Breast epithelium (tissue), 3 donors: ENCODE data around the gene IKZF5.

Experiments used
- CTCF ChIP-seq, 3 donors: fragments of 450-650 bp; IDR thresholded peaks; one replicate each; pipeline ENCODE4 v1.5.1; 2016 to 2017; ENCODE audit warnings: antibody characterized with exemption in 3 of 3, mild to moderate bottlenecking in 3 of 3, moderate library complexity in 3 of 3
- POLR2A ChIP-seq: fragments of 450-650 bp; IDR thresholded peaks from one replicate; pipeline ENCODE4 v1.6.1; 2016; ENCODE audit warnings: antibody characterized with exemption, mild to moderate bottlenecking, moderate library complexity
- POLR2AphosphoS5 ChIP-seq, 3 donors: sonication (generic); formaldehyde crosslinking; IDR thresholded peaks; one replicate each; pipeline ENCODE4 v1.6.1; 2017; ENCODE audit warnings: antibody characterized with exemption in 3 of 3

- TF ChIP-seq CTCF (IDR thresholded peaks at IDR 0.05) = no peak
- TF ChIP-seq POLR2A = no peak
- TF ChIP-seq POLR2AphosphoS5 (IDR thresholded peaks at IDR 0.05) = no peak
Measured at GRCh38 chr10:122988501-122988900, 20.1 kb downstream of the IKZF5 start.
